Uterus (tissue), 2 donors: ENCODE results near the gene PPARA.

Experiments used
- CTCF ChIP-seq, 4 experiments: fragments of 200-600 bp in 2 of 4; fragments of 450-650 bp in 2 of 4; sonication (generic) in 2 of 4; IDR thresholded peaks; one replicate each; pipeline ENCODE4 v1.5.1; 2016 to 2019; ENCODE audit warnings: antibody characterized with exemption in 4 of 4, mild to moderate bottlenecking in 2 of 4, moderate library complexity in 1 of 4
- POLR2A ChIP-seq, 2 donors: fragments of 450-650 bp; IDR thresholded peaks; one replicate each; pipeline ENCODE4 v1.6.1; 2016; ENCODE audit warnings: antibody characterized with exemption in 2 of 2, mild to moderate bottlenecking in 1 of 2, moderate library complexity in 1 of 2

GRCh38 chr22:46280063-46280817 lies 129.9 kb downstream of the PPARA start:
- TF ChIP-seq POLR2A (IDR thresholded peaks at IDR 0.05) = no peak
- no peak for TF ChIP-seq CTCF (IDR thresholded peaks at IDR 0.05)
